Measurements from ENCODE around the gene CDK6.
A peak's percentile ranks its signal among the peaks of the same experiment; 100 is the strongest.
"Not testable (repeated sequence)": the region's sequence is repeated elsewhere in the genome, so short reads cannot be mapped to it uniquely, and the experiment has no call there.

CDK6 gene

DNA sequence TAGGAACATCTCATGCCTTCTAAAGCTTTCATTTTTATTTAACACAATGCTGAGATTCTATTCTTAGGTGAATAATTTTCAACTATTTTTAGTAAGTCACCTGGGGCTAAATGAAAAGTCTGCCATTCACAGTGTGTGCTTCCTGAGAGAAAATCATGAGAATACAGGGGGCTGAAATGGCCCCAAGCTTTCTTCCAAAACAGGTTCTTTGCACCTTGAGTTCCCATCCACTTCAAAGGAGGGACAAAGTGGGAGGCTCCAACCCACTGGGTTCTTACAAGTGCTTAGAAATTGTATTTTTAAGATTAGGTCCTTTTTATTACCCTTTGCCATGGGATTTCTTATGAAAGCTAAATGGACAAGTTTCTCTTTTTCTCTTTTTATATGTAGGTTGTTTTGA lies 224.6 kb downstream of the CDK6 start:
- Histone ChIP-seq H3K27me3 (ENCODE audit: insufficient read depth, low read length) (no peaks in the 10 kb centered on the region), H3K79me2 (ENCODE audit: control insufficient read depth, insufficient read depth, low read length, unreplicated experiment) (no peaks in the 10 kb centered on the region), H3K4me3 (ENCODE audit: low read depth, low read length) (no peak overlapping the region), H3K36me3 (ENCODE audit: insufficient read depth, low read length) (0 out of 2 replicates have a peak, but pooled peaks cover 3% of the 10 kb centered on the region), H3K4me1 (ENCODE audit: control insufficient read depth, insufficient read depth, low read length, unreplicated experiment) (peaks cover 14% of the 10 kb centered on the region), H2AFZ (ENCODE audit: low read length, unreplicated experiment) (no peak overlapping the region), H3K27ac (ENCODE audit: low read depth, low read length) (no peak overlapping the region)

DNA sequence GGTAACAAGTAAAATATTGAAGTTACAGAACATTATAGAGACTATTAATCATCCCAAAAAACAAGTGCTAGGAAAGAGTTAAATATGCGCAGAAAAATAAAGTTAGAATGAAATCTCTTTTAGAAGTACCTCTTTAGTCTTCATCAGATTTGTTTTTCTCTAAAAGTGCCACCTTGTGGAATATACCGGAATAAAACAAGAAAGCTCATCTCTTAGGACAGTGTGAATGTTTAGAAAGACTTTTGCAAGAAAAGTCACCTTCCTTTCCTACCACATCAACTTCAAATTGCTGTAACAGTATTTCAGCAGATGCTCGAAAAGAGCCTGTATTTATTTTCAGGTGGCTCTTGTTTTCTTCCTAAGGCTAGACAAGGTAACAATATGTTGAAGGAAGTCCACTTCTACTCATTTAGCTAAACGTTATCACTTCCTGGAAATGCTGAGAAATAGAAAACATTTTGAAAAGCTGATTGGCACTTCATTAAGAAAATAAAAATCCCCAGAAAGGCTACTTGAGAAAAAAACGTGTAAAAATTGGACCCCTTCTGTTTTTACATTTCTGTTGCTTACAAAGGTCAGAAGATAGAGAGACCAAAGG lies 226.4 kb downstream of the CDK6 start:
- Histone ChIP-seq H3K79me2 (ENCODE audit: control insufficient read depth, insufficient read depth, low read length, unreplicated experiment) (no peaks in the 10 kb centered on the region), H3K36me3 (ENCODE audit: insufficient read depth, low read length) (peaks cover 3% of the 10 kb centered on the region; the same call in 1 of the 2 replicates), H3K4me1 (ENCODE audit: control insufficient read depth, insufficient read depth, low read length, unreplicated experiment) (peaks cover 14% of the 10 kb centered on the region), H3K27me3 (ENCODE audit: insufficient read depth, low read length) (no peaks in the 10 kb centered on the region), H2AFZ (ENCODE audit: low read length, unreplicated experiment) (no peak overlapping the region), H3K4me3 (ENCODE audit: low read depth, low read length) (no peak overlapping the region), H3K27ac (ENCODE audit: low read depth, low read length) (no peak overlapping the region)

DNA sequence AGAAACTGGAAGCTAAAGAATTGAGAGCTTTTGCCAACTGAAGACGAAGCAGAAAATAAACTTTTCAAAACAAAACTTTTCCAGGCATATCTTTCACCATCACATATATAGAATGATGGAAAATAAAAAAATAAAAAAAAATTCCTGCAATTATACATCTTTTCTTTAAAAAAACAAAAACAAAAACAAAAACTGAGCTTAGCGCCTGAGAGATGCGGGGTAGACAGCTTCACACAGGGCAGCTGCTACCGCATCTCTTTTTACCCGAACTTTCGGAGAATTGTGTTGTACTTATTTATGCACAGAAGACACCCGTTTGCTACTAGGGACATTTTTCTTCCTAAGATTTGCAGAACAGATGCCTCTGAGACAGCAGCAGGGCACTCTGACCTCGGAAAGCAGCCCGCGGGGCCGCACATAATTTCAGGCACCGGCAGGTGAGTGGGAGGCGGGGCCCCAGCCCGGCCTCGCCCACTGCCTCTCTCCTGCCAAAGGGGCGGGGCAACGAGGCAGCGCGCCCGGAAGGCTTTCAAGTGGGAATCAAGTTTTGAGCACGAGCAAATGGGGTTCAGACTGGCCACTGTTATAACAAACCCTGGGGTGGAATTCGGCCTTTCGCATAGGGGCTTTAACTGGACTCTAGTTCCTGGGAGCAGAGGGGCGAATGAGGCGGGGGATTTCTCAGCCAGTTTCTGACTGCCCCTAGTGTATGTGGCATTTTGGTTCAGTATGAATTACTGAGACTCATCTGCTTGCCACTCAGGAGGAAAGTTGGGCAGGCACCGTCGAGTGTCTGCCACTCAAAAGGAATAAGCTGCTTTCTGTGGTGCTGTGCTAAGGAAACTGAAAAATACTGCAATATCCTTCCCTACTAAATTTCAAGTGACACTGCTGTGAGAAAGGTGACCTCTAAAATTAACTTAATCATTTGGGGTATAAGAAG lies 227.7 kb downstream of the CDK6 start:
- peaks cover 1% of the 10 kb centered on the region; the same call in 1 of the 2 replicates for H3K36me3 ChIP-seq (ENCODE audit: insufficient read depth, low read length)
- no peak overlapping the region for H3K27ac ChIP-seq (ENCODE audit: low read depth, low read length)
- H2AFZ ChIP-seq (ENCODE audit: low read length, unreplicated experiment), result no peak overlapping the region
- H3K27me3 ChIP-seq (ENCODE audit: insufficient read depth, low read length), result no peaks in the 10 kb centered on the region
- no peak overlapping the region for H3K4me3 ChIP-seq (ENCODE audit: low read depth, low read length)
- H3K79me2 ChIP-seq (ENCODE audit: control insufficient read depth, insufficient read depth, low read length, unreplicated experiment), result no peaks in the 10 kb centered on the region
- H3K4me1 ChIP-seq (ENCODE audit: control insufficient read depth, insufficient read depth, low read length, unreplicated experiment), result peaks cover 14% of the 10 kb centered on the region

- H3K27ac ChIP-seq (ENCODE audit: low read depth, low read length), result no peak overlapping the region
- peaks cover 19% of the 10 kb centered on the region for H3K4me1 ChIP-seq (ENCODE audit: control insufficient read depth, insufficient read depth, low read length, unreplicated experiment)
- H3K27me3 ChIP-seq (ENCODE audit: insufficient read depth, low read length), result no peaks in the 10 kb centered on the region
- H3K4me3 ChIP-seq (ENCODE audit: low read depth, low read length), result no peak overlapping the region
- no peak overlapping the region for H2AFZ ChIP-seq (ENCODE audit: low read length, unreplicated experiment)
- H3K36me3 ChIP-seq (ENCODE audit: insufficient read depth, low read length), result no peaks in the 10 kb centered on the region; the same call in 1 of the 2 replicates
- no peaks in the 10 kb centered on the region for H3K79me2 ChIP-seq (ENCODE audit: control insufficient read depth, insufficient read depth, low read length, unreplicated experiment)
Measured at GRCh38 chr7:92606985-92607384, 229.4 kb downstream of the CDK6 start.

GRCh38 chr7:92604517-92604916 lies 231.9 kb downstream of the CDK6 start:
- H3K4me1 ChIP-seq (ENCODE audit: control insufficient read depth, insufficient read depth, low read length, unreplicated experiment), result peaks cover 15% of the 10 kb centered on the region
- not testable (repeated sequence) for H3K27ac ChIP-seq (ENCODE audit: low read depth, low read length); H3K36me3 ChIP-seq (ENCODE audit: insufficient read depth, low read length); H3K79me2 ChIP-seq (ENCODE audit: control insufficient read depth, insufficient read depth, low read length, unreplicated experiment); H3K27me3 ChIP-seq (ENCODE audit: insufficient read depth, low read length); H3K4me3 ChIP-seq (ENCODE audit: low read depth, low read length); H2AFZ ChIP-seq (ENCODE audit: low read length, unreplicated experiment)

DNA sequence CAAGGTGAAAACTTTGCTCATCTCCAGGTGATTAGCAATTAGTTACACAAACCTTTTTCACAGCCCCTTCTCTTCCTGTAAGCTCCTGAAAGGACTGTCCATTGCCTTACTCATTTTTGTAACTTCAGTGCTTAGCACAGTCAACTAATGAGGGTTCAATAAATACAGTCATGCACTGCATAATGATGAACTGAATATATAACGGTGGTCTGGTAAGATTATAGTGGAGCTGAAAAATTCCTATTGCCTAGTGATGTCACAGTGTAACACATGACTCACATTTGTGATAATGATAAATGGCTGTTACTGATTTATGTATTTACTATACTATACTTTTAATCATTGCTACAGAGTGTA lies 233.3 kb downstream of the CDK6 start:
- Histone ChIP-seq H3K79me2 (ENCODE audit: control insufficient read depth, insufficient read depth, low read length, unreplicated experiment) (no peaks in the 10 kb centered on the region), H3K36me3 (ENCODE audit: insufficient read depth, low read length) (no peaks in the 10 kb centered on the region; the same call in 1 of the 2 replicates), H3K4me3 (ENCODE audit: low read depth, low read length) (no peak overlapping the region), H3K4me1 (ENCODE audit: control insufficient read depth, insufficient read depth, low read length, unreplicated experiment) (peaks cover 15% of the 10 kb centered on the region), H2AFZ (ENCODE audit: low read length, unreplicated experiment) (no peak overlapping the region), H3K27ac (ENCODE audit: low read depth, low read length) (peak overlapping the region; percentile 5; the same call in 1 of the 2 replicates), H3K27me3 (ENCODE audit: insufficient read depth, low read length) (no peaks in the 10 kb centered on the region)

GRCh38 chr7:92602352-92603088 lies 233.9 kb downstream of the CDK6 start:
- no peaks in the 10 kb centered on the region for H3K27me3 ChIP-seq (ENCODE audit: insufficient read depth, low read length)
- H3K36me3 ChIP-seq (ENCODE audit: insufficient read depth, low read length), result no peaks in the 10 kb centered on the region; the same call in 1 of the 2 replicates
- peaks cover 15% of the 10 kb centered on the region for H3K4me1 ChIP-seq (ENCODE audit: control insufficient read depth, insufficient read depth, low read length, unreplicated experiment)
- H3K79me2 ChIP-seq (ENCODE audit: control insufficient read depth, insufficient read depth, low read length, unreplicated experiment), result no peaks in the 10 kb centered on the region
- peak overlapping the region; percentile 5; the same call in 1 of the 2 replicates for H3K27ac ChIP-seq (ENCODE audit: low read depth, low read length)
- H3K4me3 ChIP-seq (ENCODE audit: low read depth, low read length), result no peak overlapping the region
- no peak overlapping the region for H2AFZ ChIP-seq (ENCODE audit: low read length, unreplicated experiment)

DNA sequence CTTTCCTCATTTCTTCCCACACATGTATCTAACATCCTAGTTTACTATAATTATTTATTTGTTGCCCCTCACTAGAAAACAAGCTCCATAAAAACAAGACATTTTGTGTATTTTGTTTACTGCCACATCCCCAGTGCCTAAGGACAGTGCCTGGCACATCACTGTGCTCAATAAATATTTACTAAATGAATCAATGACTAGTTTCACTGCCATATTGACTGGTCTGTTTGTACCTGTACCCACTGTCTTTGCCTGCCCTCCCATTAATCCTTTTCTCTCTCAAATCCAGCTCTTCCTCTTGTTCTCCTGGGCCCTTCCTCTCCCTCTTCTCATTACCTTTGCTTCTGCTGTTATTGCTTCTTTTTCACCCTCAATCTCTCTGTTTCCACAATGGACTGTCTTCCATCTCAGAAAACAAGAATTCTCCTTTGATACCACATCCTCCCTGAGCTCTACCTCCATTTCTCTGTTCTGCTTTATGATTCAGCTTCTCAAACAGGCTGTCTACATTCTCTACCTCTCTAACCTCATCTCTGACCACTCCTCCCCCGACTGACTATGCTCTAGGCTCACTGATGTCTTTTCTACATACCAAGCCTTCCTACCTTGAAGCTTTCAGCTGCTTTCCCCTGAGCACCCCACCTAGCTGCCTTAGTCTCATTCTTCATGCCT lies 237.9 kb downstream of the CDK6 start:
- H3K27me3 ChIP-seq (ENCODE audit: insufficient read depth, low read length), result no peaks in the 10 kb centered on the region
- H3K36me3 ChIP-seq (ENCODE audit: insufficient read depth, low read length), result no peaks in the 10 kb centered on the region
- H3K4me1 ChIP-seq (ENCODE audit: control insufficient read depth, insufficient read depth, low read length, unreplicated experiment), result peaks cover 18% of the 10 kb centered on the region
- H3K4me3 ChIP-seq (ENCODE audit: low read depth, low read length), result no peak overlapping the region
- no peak overlapping the region for H2AFZ ChIP-seq (ENCODE audit: low read length, unreplicated experiment)
- H3K79me2 ChIP-seq (ENCODE audit: control insufficient read depth, insufficient read depth, low read length, unreplicated experiment), result no peaks in the 10 kb centered on the region
- no peak overlapping the region for H3K27ac ChIP-seq (ENCODE audit: low read depth, low read length)

DNA sequence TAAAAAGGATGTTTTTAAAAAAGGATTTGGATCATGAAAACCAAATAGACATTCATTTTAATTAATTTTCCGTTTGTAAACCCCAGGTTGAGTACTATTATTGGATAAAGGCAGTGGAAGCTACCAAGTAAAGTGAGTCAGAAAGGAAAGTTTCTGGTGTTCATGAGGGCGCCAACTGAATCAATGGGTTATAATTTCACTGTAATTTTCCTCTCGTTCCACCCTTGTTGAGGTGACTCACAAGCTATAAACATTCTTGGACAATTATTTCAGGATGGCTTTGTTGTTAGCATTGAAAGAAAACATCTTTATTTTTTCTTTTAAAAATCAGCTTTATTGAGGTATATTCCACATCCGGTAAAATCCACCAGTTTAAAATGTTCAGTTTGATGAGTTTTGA lies 241.1 kb downstream of the CDK6 start:
- H2AFZ ChIP-seq (ENCODE audit: low read length, unreplicated experiment), result no peak overlapping the region

GRCh38 chr7:92594746-92595145 lies 241.6 kb downstream of the CDK6 start:
- H3K79me2 ChIP-seq (ENCODE audit: control insufficient read depth, insufficient read depth, low read length, unreplicated experiment), result peaks cover 1% of the 10 kb centered on the region
- H3K4me1 ChIP-seq (ENCODE audit: control insufficient read depth, insufficient read depth, low read length, unreplicated experiment), result peaks cover 4% of the 10 kb centered on the region
- H2AFZ ChIP-seq (ENCODE audit: low read length, unreplicated experiment), result no peak overlapping the region
- no peak overlapping the region for H3K4me3 ChIP-seq (ENCODE audit: low read depth, low read length)
- H3K36me3 ChIP-seq (ENCODE audit: insufficient read depth, low read length), result no peaks in the 10 kb centered on the region
- H3K27me3 ChIP-seq (ENCODE audit: insufficient read depth, low read length), result no peaks in the 10 kb centered on the region
- H3K27ac ChIP-seq (ENCODE audit: low read depth, low read length), result no peak overlapping the region

More for the DNA sequence above, 241.1 kb downstream of the CDK6 start:
- Histone ChIP-seq H3K27me3 (ENCODE audit: insufficient read depth, low read length) (no peaks in the 10 kb centered on the region), H3K27ac (ENCODE audit: low read depth, low read length) (0 out of 2 replicates have a peak overlapping the region, but pooled peaks have one; percentile 2), H3K79me2 (ENCODE audit: control insufficient read depth, insufficient read depth, low read length, unreplicated experiment) (no peaks in the 10 kb centered on the region), H3K36me3 (ENCODE audit: insufficient read depth, low read length) (no peaks in the 10 kb centered on the region), H3K4me3 (ENCODE audit: low read depth, low read length) (no peak overlapping the region), H3K4me1 (ENCODE audit: control insufficient read depth, insufficient read depth, low read length, unreplicated experiment) (peaks cover 4% of the 10 kb centered on the region)
